Stimulated activated CD4-positive, alpha-beta T cell treated with anti-CD3 and anti-CD28 coated beads, Interleukin-15, amount 100 ng/mL, for 1 hour (primary cell): Measurements from ENCODE around the gene MIA.
"Not testable (repeated sequence)": the region's sequence is repeated elsewhere in the genome, so short reads cannot be mapped to it uniquely, and the experiment has no call there.

Source experiments
- DNase-seq, 2 donors: peaks; one replicate each; pipeline ENCODE4 v3.0.0-alpha.2; 2020; ENCODE audit warnings: low read depth in 1 of 2, low spot score in 1 of 2

Gene MIA

GRCh38 chr19:40777937-40778705 is 2.8 kb downstream of the MIA start, which contains the start of gene RAB4B:
Gene RAB4B, plus strand, starts transcription at chr19:40778247. Its CDS starts 129 bp downstream, at chr19:40778376.
- peak; percentile 99 for DNase-seq

- no peak for DNase-seq
Observed at GRCh38 chr19:40778706-40779284, 3.5 kb downstream of the MIA start.

- no peak for DNase-seq
Observed at GRCh38 chr19:40780582-40780981, 5.3 kb downstream of the MIA start.

GRCh38 chr19:40781140-40781539 is 5.8 kb downstream of the MIA start:
- no peak for DNase-seq

GRCh38 chr19:40783711-40784110 is 8.4 kb downstream of the MIA start:
- no peak for DNase-seq

GRCh38 chr19:40784146-40784545 is 8.8 kb downstream of the MIA start:
- DNase-seq: not testable (repeated sequence)

GRCh38 chr19:40785526-40785925 is 10.2 kb downstream of the MIA start:
- DNase-seq: no peak

- no peak for DNase-seq
Observed at GRCh38 chr19:40786060-40787037, 11.0 kb downstream of the MIA start.

GRCh38 chr19:40791349-40791748 is 16.0 kb downstream of the MIA start:
- no peak for DNase-seq

- no peak for DNase-seq
Observed at GRCh38 chr19:40791996-40792395, 16.7 kb downstream of the MIA start.

- DNase-seq: no peak
Observed at GRCh38 chr19:40797166-40797962, 22.0 kb downstream of the MIA start.

- DNase-seq: peak; percentile 40
Observed at GRCh38 chr19:40797963-40798682, 22.8 kb downstream of the MIA start.

GRCh38 chr19:40798683-40799557 is 23.6 kb downstream of the MIA start, which contains the start of gene EGLN2:
Gene EGLN2, plus strand, starts transcription at chr19:40799191. Its CDS starts 1,382 bp downstream, at chr19:40800573.
- DNase-seq: peak; percentile 100

- DNase-seq: no peak
Observed at GRCh38 chr19:40799558-40800338, 24.4 kb downstream of the MIA start.

GRCh38 chr19:40800339-40800996 is 25.1 kb downstream of the MIA start:
- no peak for DNase-seq

GRCh38 chr19:40800997-40801377 is 25.7 kb downstream of the MIA start:
- no peak for DNase-seq

- no peak for DNase-seq
Observed at GRCh38 chr19:40801426-40802299, 26.3 kb downstream of the MIA start.
